Fibroblast of skin of left quadriceps (primary cell): ENCODE measurements around the gene PANK1.
"Not testable (repeated sequence)": the region's sequence is repeated elsewhere in the genome, so short reads cannot be mapped to it uniquely, and the experiment has no call there.

Source experiments
- DNase-seq, 2 experiments: peaks; one replicate each; pipeline ENCODE4 v3.0.0-alpha.2; 2013; ENCODE audit warnings: low read depth in 2 of 2

Gene PANK1

GRCh38 chr10:89651916-89652573 lies 7.0 kb upstream of the PANK1 start:
- no peak for DNase-seq

DNA sequence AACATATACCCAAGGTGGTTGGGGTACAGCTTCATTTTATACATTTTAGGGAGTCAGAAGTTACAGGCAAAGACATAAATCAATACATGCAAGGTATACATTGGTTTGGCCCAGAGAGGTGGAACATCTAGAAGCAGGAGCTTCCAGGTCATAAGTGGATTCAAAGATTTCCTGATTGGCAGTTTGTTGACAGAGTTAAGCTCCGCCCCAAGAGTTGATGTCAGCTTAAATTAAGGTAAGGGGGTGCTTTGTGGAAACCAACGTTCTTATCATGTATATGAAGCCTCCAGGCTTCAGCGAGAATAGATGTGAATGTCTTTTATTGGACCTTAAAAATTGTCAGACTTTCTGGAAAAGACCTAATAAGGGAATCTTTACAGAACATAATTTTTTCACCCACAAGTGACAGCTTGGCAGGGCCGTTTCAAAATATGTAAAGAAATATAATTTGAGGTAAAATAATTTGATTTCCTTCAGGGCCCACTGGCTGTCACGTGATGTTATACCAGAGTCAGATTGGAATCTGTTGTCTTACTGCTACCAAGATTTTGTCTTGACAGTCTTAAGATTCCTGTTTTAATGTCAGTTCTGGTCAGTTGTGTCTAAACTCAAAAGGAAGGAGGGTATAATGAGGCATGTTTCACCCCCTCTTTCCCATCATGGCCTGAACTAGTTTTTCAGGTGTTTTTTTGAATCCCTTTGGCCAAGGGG lies 6.3 kb upstream of the PANK1 start:
- DNase-seq, result no peak

DNA sequence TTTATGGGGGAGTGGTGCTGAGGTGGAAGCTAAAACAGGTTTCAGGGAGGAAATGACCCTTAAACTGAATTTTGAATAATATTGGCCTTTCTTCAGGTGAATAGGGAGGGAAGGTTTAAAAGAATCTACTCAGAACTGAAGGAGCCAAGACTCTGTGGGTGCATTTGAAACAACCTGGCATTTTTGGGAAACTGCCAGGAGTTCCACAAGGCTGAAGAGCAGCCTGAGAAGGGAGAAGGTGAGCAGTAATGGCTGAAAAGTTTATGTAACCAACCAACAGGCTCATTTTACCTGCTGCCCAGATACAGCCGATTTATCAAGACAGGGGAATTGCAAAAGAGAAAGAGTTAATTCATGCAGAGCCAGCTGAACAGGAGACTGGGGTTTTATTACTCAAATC lies 4.0 kb upstream of the PANK1 start:
- DNase-seq, result no peak

GRCh38 chr10:89648074-89648473 lies 3.0 kb upstream of the PANK1 start:
- no peak for DNase-seq

DNA sequence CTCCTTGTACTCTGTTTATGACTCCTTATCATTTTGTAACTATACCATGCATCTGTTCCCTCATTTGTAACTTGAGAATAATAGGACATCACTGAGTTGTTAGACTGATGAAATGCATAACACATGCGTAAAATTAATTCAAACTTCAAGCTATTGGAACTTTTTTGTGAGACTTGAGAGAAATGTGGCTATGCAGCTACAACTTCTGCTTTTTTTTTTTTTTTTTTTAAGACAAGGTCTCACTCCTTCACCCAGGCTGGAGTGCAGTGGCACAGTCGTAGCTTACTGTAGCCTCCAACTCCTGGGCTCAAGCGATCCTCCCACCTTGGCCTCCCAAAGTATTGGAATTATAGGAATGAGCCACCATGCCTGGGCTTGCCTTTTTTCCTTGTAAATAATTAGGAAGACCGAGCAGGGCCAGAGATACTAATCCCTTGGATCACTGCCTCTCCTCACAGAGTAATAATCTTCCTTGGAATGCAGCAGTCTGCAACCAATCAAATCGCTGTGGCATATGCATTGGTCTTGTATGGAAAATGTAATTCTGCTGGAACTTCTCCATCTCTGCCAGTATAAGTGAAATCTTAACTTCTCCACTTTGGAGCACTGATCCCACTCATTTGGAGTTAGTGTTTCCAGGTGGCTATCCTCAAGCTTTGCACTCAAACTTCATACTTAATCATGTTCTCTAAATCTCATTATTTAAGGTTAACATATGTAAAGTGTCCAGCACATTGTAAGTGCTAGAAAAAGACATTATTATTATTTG lies 2.0 kb upstream of the PANK1 start:
- no peak for DNase-seq

DNA sequence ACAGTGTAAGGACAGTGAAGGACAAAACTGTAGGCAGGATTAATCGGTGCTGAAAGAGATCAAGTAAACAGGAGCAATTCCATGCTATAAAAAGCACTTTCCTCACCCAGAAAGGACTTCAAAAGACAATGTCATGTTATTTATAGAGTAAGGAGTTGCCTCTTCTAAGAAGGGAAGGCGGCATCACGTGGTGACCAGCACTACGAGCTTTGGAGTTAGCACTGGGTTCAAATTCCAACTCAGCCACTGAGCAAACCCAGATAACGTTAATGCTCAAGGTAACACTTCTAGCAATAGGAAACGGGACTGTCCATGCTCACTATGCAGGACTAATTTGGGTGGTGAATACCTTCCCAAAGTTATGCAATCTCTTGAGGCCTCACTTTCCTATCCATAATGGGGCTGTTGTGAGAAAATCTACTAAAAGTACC lies 715 bp upstream of the PANK1 start:
- DNase-seq, result no peak

GRCh38 chr10:89644691-89644966 lies 413 bp downstream of the PANK1 start:
- DNase-seq, result no peak

- DNase-seq, result peak; percentile 93
These were observed 991 bp downstream of the PANK1 start for GRCh38 chr10:89643812-89644690.

DNA sequence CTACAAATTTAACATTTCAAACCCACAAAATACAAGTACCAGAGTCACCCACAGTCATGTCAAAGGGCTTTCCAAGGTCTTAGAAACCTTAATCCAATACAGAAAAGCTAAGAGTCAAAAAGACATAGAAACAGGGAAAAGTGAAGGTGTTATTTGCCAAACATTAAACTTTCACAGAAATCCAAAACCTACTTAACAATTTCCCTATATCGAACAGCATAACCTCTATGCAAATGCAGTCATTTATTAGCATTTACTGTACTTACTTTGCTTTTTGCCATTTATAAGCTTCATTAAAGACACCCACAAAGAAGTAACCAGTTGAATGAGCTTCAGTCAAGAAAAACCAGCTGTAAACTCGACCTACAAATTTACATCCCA lies 1.6 kb downstream of the PANK1 start:
- DNase-seq, result no peak

DNA sequence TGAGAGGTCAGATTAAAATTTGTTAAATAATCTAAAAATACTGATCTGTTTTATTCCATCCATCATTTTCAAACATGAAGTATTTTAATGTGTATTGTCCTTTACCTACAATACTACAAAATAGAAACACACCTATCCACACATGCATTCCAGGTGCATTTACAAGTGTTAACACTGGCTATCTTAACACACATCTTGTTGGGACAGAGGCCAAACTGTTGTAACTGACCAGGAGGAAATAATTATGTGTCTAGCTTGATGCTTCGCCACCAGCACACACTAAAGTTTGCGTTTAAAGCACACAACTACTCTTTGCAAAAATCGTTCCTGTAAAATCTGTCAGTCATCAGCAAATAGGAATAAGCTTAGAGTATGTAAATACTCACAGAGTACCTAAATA lies 2.8 kb downstream of the PANK1 start:
- DNase-seq, result no peak

DNA sequence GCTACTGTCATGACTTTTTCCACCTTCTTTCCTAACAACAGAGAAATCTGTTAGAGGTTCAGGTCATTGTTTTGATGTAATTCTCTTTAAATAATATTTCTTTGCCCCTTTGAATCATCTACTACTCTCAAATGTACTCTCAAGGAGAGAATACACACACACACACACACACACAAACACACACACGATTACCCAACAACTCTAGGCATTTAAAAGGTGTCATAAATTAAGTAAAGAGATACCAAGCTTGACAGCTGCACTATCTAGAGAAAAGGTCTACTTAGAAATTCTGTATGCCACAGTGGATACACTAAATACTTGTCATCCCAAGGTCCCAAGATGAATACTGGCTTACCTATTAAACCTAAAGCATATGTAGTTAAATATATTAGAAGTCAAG lies 4.8 kb downstream of the PANK1 start:
- DNase-seq, result no peak

DNA sequence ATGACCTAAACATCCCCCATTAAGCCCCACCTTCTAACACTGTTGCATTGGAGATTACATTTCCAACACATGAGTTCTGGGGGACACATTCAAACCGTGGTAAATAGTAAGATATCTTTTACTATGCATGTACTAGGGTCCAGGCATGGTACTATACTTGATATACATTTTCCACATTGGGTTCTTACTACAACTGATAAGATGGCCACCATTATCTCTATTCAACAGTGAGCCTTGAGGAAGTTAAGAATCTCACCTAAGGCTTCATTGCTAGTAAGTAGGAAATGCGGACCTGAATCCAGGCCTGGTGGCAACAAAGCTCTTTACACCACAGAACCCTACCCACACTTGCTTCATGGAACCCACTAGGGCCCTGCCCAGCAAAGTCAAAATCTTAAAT lies 5.7 kb downstream of the PANK1 start:
- DNase-seq, result no peak

DNA sequence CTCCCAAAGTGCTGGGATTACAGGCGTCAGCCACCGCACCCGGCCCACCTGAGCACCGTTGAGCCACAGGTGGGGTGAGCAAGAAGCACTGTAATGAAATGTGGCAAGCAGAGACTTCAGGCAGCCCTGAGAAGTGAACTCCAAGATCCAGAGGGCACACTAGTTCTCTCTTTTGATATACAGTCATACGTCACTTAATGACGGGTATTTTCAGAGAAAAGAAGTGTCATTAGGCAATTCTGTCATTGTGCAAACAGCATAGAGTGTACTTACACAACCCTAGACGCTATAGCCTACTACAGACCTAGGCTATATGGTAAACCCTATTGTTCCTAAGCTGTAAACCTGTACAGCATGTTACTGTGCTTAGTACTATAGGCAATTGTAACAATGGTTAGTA lies 7.9 kb downstream of the PANK1 start:
- DNase-seq, result no peak

DNA sequence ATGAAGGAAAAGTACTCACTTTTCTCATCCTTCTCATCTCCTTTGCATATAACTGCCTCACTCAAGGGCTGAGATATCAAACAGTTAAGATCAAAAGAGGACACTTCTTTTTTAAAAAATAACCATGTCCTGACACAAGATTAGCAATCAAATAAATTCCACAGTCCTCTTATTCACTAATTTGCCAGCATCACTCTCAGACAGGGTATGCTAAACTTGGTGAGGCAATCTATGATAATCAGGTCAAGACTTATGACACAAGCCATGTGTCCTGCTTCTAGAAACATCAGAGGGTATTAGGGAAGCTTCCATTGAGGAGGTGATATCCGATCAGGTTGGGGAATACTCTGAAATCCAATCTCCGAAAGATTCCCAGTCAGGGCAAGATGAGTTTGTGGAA lies 10.4 kb downstream of the PANK1 start:
- DNase-seq, result no peak

DNA sequence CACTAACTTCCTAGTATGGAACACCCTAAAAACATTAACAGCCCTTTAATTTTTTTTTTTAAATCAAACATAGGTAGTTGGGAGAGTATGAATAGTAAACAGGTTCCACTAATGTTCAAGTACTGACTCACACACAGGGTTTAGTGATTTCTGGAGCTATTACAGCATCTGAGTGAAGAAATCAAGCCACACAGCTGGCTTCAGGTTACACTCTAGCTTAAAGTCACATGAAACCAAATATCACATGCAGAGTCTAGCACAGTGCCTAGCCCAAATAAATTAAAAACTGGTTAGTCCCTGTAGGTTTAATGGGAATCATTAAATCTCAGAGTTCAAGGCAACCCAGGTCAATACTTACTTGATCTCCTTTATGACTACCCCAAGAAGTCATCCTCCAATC lies 11.6 kb downstream of the PANK1 start:
- DNase-seq, result no peak

DNA sequence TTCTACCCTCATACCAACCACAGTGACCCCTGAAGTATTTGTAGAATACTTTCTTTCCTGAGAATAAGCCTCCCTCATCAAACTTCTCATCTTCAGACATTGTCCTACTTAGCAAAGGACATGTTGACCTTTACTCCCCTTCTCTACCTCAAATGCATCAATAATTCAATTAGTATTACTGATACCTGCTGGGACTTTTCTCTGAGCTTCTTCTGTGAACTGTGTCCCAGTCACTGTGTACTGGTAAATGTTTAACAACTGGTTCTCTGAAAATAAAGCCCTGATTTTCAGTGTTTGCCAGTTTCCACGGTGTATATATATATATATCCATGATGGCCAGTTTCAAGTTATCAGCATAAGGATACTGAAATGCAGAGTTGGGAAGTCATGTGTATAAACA lies 12.2 kb downstream of the PANK1 start:
- DNase-seq, result no peak

DNA sequence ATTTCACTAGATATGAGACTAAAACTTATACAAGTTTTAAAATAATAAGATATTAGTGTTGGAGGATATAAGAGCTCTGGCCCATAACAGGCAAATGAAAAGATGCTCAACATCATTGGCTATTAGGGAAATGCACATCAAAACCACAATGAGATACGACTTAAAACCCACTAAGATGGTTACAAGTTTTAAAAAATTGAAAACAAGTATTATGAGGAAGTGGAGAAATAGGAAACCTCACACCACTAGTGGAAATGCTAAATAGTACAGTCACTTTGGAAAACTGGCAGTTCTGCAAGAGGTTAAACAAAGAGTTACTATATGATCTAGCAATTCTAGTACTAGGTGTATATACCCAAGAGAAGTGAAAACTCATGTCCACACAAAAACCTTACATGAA lies 17.2 kb downstream of the PANK1 start:
- no peak for DNase-seq

DNA sequence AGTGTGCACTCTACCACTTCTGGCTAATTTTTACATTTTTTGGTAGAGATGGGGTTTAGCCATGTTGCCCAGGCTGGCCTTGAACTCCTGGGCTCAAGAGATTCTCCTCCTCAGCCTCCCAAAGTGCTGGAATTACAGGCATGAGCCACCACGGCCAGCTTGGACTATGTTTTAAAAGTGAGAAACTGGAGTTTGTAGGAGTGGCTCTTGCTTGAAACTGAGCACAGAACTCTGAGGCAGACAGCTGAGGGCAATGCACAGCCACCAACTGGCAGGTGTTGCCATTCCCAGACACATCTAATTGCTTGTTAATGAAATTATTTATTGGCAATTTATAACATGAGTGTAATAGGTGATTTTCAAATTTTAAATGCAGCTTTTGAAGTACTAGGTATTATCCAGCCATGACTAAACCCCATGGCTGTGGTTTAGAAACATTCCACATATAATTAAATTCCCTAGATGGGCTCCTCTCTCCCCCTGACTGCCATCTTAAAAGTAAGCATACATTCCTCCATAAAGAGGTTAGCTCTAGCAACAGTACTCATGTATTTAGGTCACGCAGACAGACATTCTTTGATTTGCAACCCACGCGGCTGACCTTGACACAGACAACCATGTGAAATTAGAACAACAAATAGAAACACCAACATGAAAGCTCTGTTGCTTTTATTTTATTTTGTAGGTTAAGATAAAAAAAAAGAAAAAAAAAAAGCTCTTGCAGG lies 19.8 kb downstream of the PANK1 start:
- peak in 1 of 2 experiments; percentile 22 for DNase-seq

DNA sequence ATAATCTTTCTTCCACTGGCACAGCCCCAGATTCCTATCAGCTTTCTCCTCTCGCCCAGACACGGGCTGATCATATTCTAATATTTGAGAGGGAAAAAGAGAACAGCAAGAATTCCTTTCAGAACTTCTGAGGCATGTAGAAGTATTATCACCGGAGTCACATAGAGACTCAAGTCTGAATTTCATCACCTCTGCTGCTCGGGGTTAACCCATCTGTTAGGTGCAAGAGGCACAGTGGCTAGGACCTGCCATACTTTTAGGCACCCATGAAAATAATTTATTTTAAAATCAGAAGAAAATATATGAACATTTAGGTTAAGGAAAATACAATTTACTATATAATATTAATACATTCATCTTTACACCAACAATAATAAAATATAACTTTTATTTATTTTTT lies 21.0 kb downstream of the PANK1 start:
- DNase-seq, result no peak

DNA sequence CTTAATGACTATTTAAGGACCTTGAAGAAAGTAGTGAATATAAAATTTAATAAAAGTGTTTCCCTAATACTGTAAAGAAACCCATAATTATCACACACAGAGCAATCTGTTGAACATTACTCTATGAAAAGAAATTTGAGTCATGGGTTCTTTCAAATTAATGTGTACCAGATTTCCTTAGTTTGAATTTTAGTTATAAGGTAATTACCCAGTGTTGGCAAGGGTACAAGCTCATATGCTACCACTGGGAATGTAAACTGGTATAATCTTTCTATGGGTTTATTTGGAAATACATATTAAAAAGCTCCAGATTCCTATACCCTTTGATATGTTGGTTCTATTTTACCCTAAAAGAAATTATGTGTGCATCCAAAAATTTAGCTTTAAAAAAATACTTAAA lies 22.9 kb downstream of the PANK1 start:
- no peak for DNase-seq

DNA sequence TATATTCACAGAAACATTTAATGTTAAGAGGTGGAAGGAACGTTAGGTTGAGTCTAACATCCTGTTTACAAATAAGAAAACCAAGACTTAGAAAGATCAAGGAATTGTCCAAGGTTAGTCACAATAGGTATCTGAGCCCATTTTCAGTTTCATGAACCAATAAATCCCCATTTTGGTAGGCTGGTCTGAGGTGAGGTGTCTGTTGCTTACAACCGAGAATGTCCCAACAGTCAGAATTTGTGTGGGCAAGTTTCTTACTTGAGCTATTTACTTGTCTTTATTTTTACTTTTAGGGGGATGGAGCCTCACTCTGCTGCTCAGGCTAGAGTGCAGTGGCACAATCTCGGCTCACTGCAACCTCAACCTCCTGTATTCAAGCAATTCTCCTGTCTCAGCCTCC lies 23.6 kb downstream of the PANK1 start:
- no peak for DNase-seq

- not testable (repeated sequence) for DNase-seq
These were observed 24.7 kb downstream of the PANK1 start for GRCh38 chr10:89620296-89620695.
